ENCODE results near the gene EDIL3.
"Not testable (repeated sequence)": the region's sequence is repeated elsewhere in the genome, so short reads cannot be mapped to it uniquely, and the experiment has no call there.

The EDIL3 gene

GRCh38 chr5:84378961-84379360 is 5.7 kb downstream of the EDIL3 start:
- no peak for DNase-seq (ENCODE audit: low spot score)

DNA sequence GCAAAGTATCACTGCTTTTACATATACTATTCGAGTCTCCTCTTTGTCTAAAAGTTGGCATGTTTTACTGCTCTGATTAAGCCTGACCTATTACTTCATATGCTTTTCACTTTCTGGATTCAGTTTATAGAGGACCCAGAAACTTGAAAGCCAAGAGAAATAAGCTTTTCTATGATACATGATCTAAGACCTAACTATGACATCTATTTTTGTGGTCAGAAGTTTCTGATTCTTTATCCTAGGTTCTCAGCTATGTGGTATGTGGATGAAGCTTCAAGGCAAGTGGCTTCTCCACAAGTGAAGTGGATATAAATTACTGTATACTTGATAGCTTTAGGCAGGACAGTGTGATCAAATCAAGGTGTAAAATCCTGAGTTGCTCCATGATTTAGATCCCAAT is 6.3 kb downstream of the EDIL3 start:
- DNase-seq (ENCODE audit: low spot score) = no peak

DNA sequence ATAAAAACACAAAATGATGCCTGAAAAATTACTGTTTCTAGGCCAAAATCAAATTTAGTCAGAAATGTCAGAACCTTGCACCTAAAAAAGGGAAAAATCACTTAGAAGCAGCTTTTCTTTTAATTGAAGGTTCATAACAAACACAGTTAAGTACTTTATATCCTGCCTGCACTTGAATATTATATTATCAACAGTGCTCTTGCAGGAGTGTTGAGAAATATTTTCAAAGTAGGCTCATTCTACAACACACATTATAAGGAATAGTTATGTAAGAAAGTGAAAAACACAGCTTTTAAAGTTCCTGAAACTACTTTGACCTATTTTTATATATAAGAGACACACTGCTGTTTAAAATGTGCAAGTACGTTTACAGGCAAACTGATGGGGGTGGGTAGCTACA is 8.3 kb downstream of the EDIL3 start:
- DNase-seq (ENCODE audit: low spot score) = no peak

- DNase-seq (ENCODE audit: low spot score) = no peak
Measured at GRCh38 chr5:84374568-84374967, 10.1 kb downstream of the EDIL3 start.

- no peak for DNase-seq (ENCODE audit: low spot score)
Measured at GRCh38 chr5:84373506-84373905, 11.2 kb downstream of the EDIL3 start.

- no peak for DNase-seq (ENCODE audit: low spot score)
Measured at GRCh38 chr5:84372066-84372695, 12.5 kb downstream of the EDIL3 start.

DNA sequence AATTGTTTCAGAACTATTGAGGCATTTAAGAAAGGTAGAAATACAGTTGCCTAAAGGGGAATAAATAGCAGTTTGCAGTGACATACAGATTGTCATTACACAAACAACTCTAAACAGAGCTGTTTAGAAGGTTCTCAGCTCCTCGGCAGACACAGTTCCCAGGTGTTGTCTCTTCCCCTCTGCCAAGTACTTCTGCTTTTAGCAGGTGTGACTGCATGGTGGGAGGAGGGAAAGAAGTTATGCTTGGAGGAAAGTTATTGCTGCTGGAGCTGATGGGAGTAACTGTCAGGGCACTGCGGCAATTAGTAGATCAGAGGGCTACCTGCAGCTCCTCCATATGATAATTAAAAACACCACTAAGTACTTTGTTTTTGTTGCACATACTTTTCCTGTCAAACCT is 14.5 kb downstream of the EDIL3 start:
- no peak for DNase-seq (ENCODE audit: low spot score)

GRCh38 chr5:84364043-84364442 is 20.6 kb downstream of the EDIL3 start:
- no peak for DNase-seq (ENCODE audit: low spot score)

GRCh38 chr5:84362061-84362720 is 22.5 kb downstream of the EDIL3 start:
- DNase-seq (ENCODE audit: low spot score) = no peak

GRCh38 chr5:84361572-84361971 is 23.1 kb downstream of the EDIL3 start:
- DNase-seq (ENCODE audit: low spot score) = no peak

DNA sequence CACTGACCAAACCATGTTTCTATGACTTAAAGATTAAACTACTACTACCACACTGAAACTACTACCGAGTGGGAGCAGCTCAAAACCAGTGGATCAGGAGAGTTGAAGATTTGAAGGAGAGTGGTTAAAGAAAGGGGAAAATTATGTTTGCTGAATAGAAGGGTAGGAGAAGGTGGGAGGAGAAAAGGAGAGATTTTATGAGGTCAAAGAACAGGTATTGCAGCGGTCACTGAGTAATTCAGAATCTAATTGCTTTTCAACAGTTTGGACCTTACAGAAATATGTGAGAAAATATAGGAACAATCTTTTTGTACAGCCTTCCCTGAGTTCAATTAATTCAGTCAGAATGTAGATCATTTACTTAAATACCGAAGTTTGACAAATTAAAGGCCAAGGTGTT is 24.6 kb downstream of the EDIL3 start:
- DNase-seq (ENCODE audit: low spot score) = no peak

DNA sequence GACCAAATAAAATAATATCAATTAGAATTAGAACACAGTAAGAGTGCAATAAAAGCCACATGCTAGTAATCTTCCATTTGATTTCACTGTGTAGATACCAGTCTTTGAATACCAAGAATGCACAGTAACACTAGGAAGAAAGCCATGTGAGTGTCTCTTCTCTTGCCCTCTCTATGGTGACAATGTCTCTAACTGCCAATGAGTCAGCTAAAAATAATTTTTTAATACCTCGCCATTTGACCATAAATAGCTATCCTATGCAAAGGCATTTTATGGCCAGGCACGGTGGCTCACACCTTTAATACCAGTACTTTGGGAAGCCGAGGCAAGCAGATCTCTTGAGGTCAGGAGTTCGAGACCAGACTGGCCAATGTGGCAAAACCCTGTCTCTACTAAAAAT is 30.6 kb downstream of the EDIL3 start:
- no peak for DNase-seq (ENCODE audit: low spot score)

GRCh38 chr5:84344788-84345187 is 39.9 kb downstream of the EDIL3 start:
- no peak for DNase-seq (ENCODE audit: low spot score)

GRCh38 chr5:84343171-84343570 is 41.5 kb downstream of the EDIL3 start:
- no peak for DNase-seq (ENCODE audit: low spot score)

DNA sequence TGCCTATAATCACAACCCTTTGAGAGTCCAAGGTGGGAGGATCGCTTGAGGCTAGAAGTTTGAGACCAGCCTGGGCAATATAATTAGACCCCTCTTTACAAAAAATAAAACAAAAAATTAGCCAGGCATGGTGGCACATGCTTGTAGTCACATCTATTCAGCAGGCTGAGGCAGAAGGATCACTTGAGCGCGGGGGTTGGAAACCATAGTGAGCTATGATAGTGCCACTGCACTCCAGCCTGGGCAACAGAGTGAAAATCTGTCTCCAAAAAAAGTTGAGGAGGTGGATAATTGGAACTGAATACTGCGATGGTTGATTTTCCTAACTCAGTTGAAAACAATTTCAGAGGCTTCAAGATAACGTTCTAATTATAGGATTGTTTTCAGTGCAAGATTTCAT is 52.6 kb downstream of the EDIL3 start:
- DNase-seq (ENCODE audit: low spot score) = peak; percentile 58

- no peak for DNase-seq (ENCODE audit: low spot score)
Measured at GRCh38 chr5:84327591-84327990, 57.1 kb downstream of the EDIL3 start.

- DNase-seq (ENCODE audit: low spot score) = no peak
Measured at GRCh38 chr5:84322646-84323045, 62.0 kb downstream of the EDIL3 start.

- not testable (repeated sequence) for DNase-seq (ENCODE audit: low spot score)
Measured at GRCh38 chr5:84317826-84318225, 66.9 kb downstream of the EDIL3 start.

- DNase-seq (ENCODE audit: low spot score) = not testable (repeated sequence)
Measured at GRCh38 chr5:84312280-84312679, 72.4 kb downstream of the EDIL3 start.

DNA sequence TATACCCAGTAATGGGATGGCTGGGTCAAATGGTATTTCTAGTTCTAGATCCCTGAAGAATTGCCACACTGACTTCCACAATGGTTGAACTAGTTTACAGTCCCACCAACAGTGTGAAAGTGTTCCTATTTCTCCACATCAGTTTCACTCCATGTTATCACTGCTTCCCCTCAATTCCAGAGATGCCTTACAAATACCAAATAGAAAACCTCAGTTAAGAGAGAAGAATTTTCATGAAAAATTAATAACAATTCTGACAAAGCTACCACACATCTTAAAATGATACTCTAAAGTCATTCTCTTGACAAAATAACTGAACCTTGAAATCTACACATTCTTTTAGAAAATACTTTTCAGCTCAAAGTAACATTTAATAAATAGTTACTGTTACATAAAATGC is 74.8 kb downstream of the EDIL3 start:
- DNase-seq (ENCODE audit: low spot score) = not testable (repeated sequence)

DNA sequence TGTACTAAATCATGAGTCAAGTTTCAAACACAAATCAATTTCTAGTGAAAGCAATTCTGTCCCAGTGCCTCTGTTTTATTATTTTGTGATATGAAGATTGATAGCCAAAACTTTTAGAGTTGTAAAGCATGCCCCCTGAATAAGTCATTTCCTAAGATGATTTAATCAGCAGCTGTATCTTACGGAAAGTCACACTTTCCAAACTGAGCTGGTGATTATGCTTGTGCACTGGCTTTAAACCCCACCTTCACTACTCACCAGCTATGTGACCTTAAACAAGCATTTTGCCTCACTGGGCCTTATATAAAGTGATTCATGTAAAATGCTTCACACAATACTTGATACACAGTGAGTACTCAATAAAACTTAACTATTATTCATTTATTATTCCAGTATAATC is 78.1 kb downstream of the EDIL3 start:
- DNase-seq (ENCODE audit: low spot score) = no peak

GRCh38 chr5:84304599-84304998 is 80.1 kb downstream of the EDIL3 start:
- no peak for DNase-seq (ENCODE audit: low spot score)

GRCh38 chr5:84303315-84303714 is 81.4 kb downstream of the EDIL3 start:
- DNase-seq (ENCODE audit: low spot score) = no peak

DNA sequence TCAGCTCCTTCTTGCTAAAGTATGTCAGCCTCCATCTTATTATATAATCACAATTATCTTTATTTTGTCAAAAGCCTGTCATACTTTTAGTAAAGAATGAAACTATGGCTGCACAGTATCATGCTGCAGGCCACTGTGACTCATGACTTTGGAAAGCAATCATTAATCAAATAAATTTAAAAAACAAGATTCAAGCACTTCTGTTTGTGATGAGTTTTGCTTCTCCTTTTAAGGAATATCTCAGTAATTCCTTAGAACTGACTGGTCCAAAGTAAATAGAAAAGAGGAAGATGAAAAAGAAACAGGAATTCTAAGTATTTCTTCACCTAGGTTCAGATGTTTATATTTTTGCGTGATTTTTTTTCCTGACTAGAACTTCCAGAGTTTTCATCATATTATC is 83.1 kb downstream of the EDIL3 start:
- DNase-seq (ENCODE audit: low spot score) = no peak
